PFSK-1 (cell line): ENCODE data around the gene STKLD1.

Experiments
- FOXP2 ChIP-seq: optimal IDR thresholded peaks from 2 replicates; pipeline ENCODE3; 2011; ENCODE audit warnings: borderline replicate concordance, control low read depth, inconsistent platforms; ENCODE audit not compliant: insufficient read depth; ENCODE audit errors: extremely low read length, extremely low read depth
- POLR2AphosphoS5 ChIP-seq: IDR thresholded peaks from 2 replicates; pipeline ENCODE4 v1.6.1; 2012; ENCODE audit warnings: low read depth, mild to moderate bottlenecking, control low read depth, low read length, moderate library complexity
- SIN3A ChIP-seq: IDR thresholded peaks from 2 replicates; pipeline ENCODE4 v1.6.1; 2012; ENCODE audit warnings: mild to moderate bottlenecking, low read length, moderate library complexity, borderline replicate concordance; ENCODE audit not compliant: insufficient read depth
- TAF1 ChIP-seq: IDR thresholded peaks from 2 replicates; pipeline ENCODE4 v1.6.1; 2012; ENCODE audit warnings: low read length, control low read depth, borderline replicate concordance; ENCODE audit not compliant: insufficient read depth
- TF ChIP-seq, protein P1 (sequence below), 2 experiments: IDR thresholded peaks; 2 replicates each; pipeline versions ENCODE4 v1.6.1 to v1.8.0; 2011 to 2012; ENCODE audit warnings: low read depth in 2 of 2, low read length in 2 of 2, control low read depth in 1 of 2, inconsistent platforms in 1 of 2, mild to moderate bottlenecking in 1 of 2, moderate library complexity in 1 of 2; ENCODE audit not compliant: insufficient read depth in 1 of 2

GRCh38 chr9:133425049-133425632 lies 49.0 kb downstream of the STKLD1 start:
- no peak for TF ChIP-seq POLR2AphosphoS5
- TF ChIP-seq TAF1, result no peak
- TF ChIP-seq, protein P1, sequence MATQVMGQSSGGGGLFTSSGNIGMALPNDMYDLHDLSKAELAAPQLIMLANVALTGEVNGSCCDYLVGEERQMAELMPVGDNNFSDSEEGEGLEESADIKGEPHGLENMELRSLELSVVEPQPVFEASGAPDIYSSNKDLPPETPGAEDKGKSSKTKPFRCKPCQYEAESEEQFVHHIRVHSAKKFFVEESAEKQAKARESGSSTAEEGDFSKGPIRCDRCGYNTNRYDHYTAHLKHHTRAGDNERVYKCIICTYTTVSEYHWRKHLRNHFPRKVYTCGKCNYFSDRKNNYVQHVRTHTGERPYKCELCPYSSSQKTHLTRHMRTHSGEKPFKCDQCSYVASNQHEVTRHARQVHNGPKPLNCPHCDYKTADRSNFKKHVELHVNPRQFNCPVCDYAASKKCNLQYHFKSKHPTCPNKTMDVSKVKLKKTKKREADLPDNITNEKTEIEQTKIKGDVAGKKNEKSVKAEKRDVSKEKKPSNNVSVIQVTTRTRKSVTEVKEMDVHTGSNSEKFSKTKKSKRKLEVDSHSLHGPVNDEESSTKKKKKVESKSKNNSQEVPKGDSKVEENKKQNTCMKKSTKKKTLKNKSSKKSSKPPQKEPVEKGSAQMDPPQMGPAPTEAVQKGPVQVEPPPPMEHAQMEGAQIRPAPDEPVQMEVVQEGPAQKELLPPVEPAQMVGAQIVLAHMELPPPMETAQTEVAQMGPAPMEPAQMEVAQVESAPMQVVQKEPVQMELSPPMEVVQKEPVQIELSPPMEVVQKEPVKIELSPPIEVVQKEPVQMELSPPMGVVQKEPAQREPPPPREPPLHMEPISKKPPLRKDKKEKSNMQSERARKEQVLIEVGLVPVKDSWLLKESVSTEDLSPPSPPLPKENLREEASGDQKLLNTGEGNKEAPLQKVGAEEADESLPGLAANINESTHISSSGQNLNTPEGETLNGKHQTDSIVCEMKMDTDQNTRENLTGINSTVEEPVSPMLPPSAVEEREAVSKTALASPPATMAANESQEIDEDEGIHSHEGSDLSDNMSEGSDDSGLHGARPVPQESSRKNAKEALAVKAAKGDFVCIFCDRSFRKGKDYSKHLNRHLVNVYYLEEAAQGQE (IDR thresholded peaks at IDR 0.05; ENCODE audit: insufficient read depth in 1 of 2, low read depth in 2 of 2, low read length in 2 of 2), result no peak
- TF ChIP-seq SIN3A, result no peak
- TF ChIP-seq FOXP2, result no peak
